ENCODE data around the gene GRM1. TPM values are rescaled to one million over a fixed set of nuclear protein-coding genes. Genes with fewer than 3 reads are reported as not detected.

GRM1 gene
- total and polyA plus RNA-seq, 2 donors (not counting 1 experiment from before 2014, with no cell fraction given): 0.17 TPM; not detected in 1

DNA sequence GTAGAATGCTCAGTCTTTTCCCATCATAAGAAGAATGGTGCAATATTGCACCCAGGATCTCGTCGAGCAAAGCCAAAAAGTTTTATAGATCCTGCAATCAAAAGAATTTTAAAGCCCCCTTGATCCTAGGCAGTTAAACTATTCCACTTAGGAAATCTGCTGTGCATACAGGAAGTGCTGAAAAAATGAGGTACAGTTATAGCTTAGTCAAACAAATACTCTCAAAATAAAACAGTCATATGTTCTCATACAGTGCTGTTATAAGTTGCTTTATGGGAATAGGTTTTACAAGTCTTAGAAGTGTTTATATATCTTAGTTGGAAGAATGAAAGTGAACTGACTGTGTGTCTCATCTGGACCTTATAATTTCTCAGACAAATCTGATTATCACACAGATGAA, 282.2 kb downstream of the GRM1 start:
- Histone ChIP-seq H3K27me3 (ENCODE audit: control insufficient read depth, insufficient read depth, low read length) (no peaks in the 10 kb centered on the region), H3K36me3 (ENCODE audit: control insufficient read depth, insufficient read depth, low read length) (no peaks in the 10 kb centered on the region), H3K4me3 (replicated peaks in 1 of 4; ENCODE audit: control extremely low read depth in 1 of 4, insufficient read depth in 1 of 4, low read depth in 3 of 4, low read length in 4 of 4) (no peak overlapping the region), H2AFZ (ENCODE audit: low read length) (no peak overlapping the region), H3K27ac (ENCODE audit: insufficient read depth, low read length) (no peak overlapping the region), H3K4me1 (ENCODE audit: control insufficient read depth, extremely low read depth, insufficient read depth, low read length) (no peaks in the 10 kb centered on the region), H3K9ac (ENCODE audit: insufficient read depth, low read length) (no peak overlapping the region), H4K20me1 (ENCODE audit: control insufficient read depth, extremely low read depth, insufficient read depth, low read length) (no peaks in the 10 kb centered on the region), H3K9me3 (ENCODE audit: control insufficient read depth, insufficient read depth, low read depth, low read length) (no peaks in the 10 kb centered on the region), H3K79me2 (ENCODE audit: control insufficient read depth, insufficient read depth, low read length) (no peaks in the 10 kb centered on the region), H3K4me2 (ENCODE audit: extremely low read depth, insufficient read depth, low read length) (no peak overlapping the region)
- TF ChIP-seq EZH2 (IDR thresholded peaks at IDR 0.05; ENCODE audit: low read length, missing control alignments): no peak
- TF ChIP-seq, protein P1, sequence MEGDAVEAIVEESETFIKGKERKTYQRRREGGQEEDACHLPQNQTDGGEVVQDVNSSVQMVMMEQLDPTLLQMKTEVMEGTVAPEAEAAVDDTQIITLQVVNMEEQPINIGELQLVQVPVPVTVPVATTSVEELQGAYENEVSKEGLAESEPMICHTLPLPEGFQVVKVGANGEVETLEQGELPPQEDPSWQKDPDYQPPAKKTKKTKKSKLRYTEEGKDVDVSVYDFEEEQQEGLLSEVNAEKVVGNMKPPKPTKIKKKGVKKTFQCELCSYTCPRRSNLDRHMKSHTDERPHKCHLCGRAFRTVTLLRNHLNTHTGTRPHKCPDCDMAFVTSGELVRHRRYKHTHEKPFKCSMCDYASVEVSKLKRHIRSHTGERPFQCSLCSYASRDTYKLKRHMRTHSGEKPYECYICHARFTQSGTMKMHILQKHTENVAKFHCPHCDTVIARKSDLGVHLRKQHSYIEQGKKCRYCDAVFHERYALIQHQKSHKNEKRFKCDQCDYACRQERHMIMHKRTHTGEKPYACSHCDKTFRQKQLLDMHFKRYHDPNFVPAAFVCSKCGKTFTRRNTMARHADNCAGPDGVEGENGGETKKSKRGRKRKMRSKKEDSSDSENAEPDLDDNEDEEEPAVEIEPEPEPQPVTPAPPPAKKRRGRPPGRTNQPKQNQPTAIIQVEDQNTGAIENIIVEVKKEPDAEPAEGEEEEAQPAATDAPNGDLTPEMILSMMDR (conservative IDR thresholded peaks at IDR 0.05 in 1 of 2, IDR thresholded peaks at IDR 0.05 in 1 of 2; ENCODE audit: low read depth in 1 of 2, low read length in 2 of 2): no peak
- no peak for DNase-seq (ENCODE audit: low read depth in 2 of 2)

DNA sequence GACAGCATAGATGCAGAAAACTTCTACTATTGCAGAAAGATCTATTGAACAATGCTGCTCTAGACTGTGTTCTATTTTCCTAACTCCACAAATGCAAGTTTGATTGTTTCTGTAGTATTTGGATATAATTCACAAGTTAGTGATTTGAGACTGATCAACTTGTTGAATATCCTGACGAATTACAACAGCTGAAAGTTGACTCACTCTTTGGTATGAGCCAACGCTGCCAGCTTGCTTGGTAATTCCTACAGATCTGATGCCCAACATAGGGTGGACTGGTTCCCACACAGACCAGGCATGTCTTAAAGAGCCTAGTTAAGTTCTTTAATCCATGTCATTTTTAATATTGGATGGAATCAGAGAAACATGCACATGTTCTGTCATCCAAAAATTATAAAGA, 283.7 kb downstream of the GRM1 start:
- Histone ChIP-seq H4K20me1 (ENCODE audit: control insufficient read depth, extremely low read depth, insufficient read depth, low read length) (no peaks in the 10 kb centered on the region), H3K4me1 (ENCODE audit: control insufficient read depth, extremely low read depth, insufficient read depth, low read length) (no peaks in the 10 kb centered on the region), H3K27ac (ENCODE audit: insufficient read depth, low read length) (no peak overlapping the region), H3K9me3 (ENCODE audit: control insufficient read depth, insufficient read depth, low read depth, low read length) (no peaks in the 10 kb centered on the region), H3K36me3 (ENCODE audit: control insufficient read depth, insufficient read depth, low read length) (no peaks in the 10 kb centered on the region), H3K4me2 (ENCODE audit: extremely low read depth, insufficient read depth, low read length) (no peak overlapping the region), H3K27me3 (ENCODE audit: control insufficient read depth, insufficient read depth, low read length) (no peaks in the 10 kb centered on the region), H3K9ac (ENCODE audit: insufficient read depth, low read length) (no peak overlapping the region), H3K4me3 (replicated peaks in 1 of 4; ENCODE audit: control extremely low read depth in 1 of 4, insufficient read depth in 1 of 4, low read depth in 3 of 4, low read length in 4 of 4) (no peak overlapping the region), H2AFZ (ENCODE audit: low read length) (no peak overlapping the region), H3K79me2 (ENCODE audit: control insufficient read depth, insufficient read depth, low read length) (no peaks in the 10 kb centered on the region)
- DNase-seq (ENCODE audit: low read depth in 2 of 2): no peak
- TF ChIP-seq, protein P1 (conservative IDR thresholded peaks at IDR 0.05 in 1 of 2, IDR thresholded peaks at IDR 0.05 in 1 of 2; ENCODE audit: low read depth in 1 of 2, low read length in 2 of 2): no peak
- no peak for TF ChIP-seq EZH2 (IDR thresholded peaks at IDR 0.05; ENCODE audit: low read length, missing control alignments)

- Histone ChIP-seq H3K27me3 (ENCODE audit: control insufficient read depth, insufficient read depth, low read length) (no peaks in the 10 kb centered on the region), H3K4me1 (ENCODE audit: control insufficient read depth, extremely low read depth, insufficient read depth, low read length) (no peaks in the 10 kb centered on the region), H2AFZ (ENCODE audit: low read length) (no peak overlapping the region), H3K4me2 (ENCODE audit: extremely low read depth, insufficient read depth, low read length) (no peak overlapping the region), H3K79me2 (ENCODE audit: control insufficient read depth, insufficient read depth, low read length) (no peaks in the 10 kb centered on the region), H3K36me3 (ENCODE audit: control insufficient read depth, insufficient read depth, low read length) (no peaks in the 10 kb centered on the region), H3K9me3 (ENCODE audit: control insufficient read depth, insufficient read depth, low read depth, low read length) (no peaks in the 10 kb centered on the region), H3K9ac (ENCODE audit: insufficient read depth, low read length) (no peak overlapping the region), H4K20me1 (ENCODE audit: control insufficient read depth, extremely low read depth, insufficient read depth, low read length) (no peaks in the 10 kb centered on the region), H3K27ac (ENCODE audit: insufficient read depth, low read length) (no peak overlapping the region), H3K4me3 (replicated peaks in 1 of 4; ENCODE audit: control extremely low read depth in 1 of 4, insufficient read depth in 1 of 4, low read depth in 3 of 4, low read length in 4 of 4) (no peak overlapping the region)
- TF ChIP-seq, protein P1 (conservative IDR thresholded peaks at IDR 0.05 in 1 of 2, IDR thresholded peaks at IDR 0.05 in 1 of 2; ENCODE audit: low read depth in 1 of 2, low read length in 2 of 2): no peak
- TF ChIP-seq EZH2 (IDR thresholded peaks at IDR 0.05; ENCODE audit: low read length, missing control alignments): no peak
- DNase-seq (ENCODE audit: low read depth in 2 of 2): peak; percentile 24 to 46
Observed at GRCh38 chr6:146315381-146316174, 286.7 kb downstream of the GRM1 start.
